HepG2 (cell line): ENCODE measurements around the gene DCAF6. TPM values are rescaled to one million over a fixed set of nuclear protein-coding genes. Genes with fewer than 3 reads are reported as not detected.
A peak's percentile ranks its signal among the peaks of the same experiment; 100 is the strongest.

Experiments
- ELF4 ChIP-seq: sonication (generic); formaldehyde crosslinking; IDR thresholded peaks from 2 replicates; pipeline ENCODE4 v1.5.0; 2020; ENCODE audit warnings: missing genetic modification reagents, mild to moderate bottlenecking, moderate library complexity, borderline replicate concordance
- NBN ChIP-seq: fragments of 450-650 bp; conservative IDR thresholded peaks from 2 replicates; pipeline ENCODE4 v1.6.1; 2017
- NCOA1 ChIP-seq: sonication (generic); formaldehyde crosslinking; IDR thresholded peaks from 2 replicates; pipeline ENCODE4 v1.9.0; 2021; ENCODE audit warnings: missing genetic modification reagents
- NCOA5 ChIP-seq: sonication (generic); formaldehyde crosslinking; IDR thresholded peaks from 2 replicates; pipeline ENCODE4 v1.4.0; 2020; ENCODE audit warnings: missing genetic modification reagents
- PLRG1 ChIP-seq: fragments of 450-650 bp; conservative IDR thresholded peaks from 2 replicates; pipeline ENCODE4 v1.6.1; 2016
- RARG ChIP-seq: sonication (generic); formaldehyde crosslinking; IDR thresholded peaks from 2 replicates; pipeline ENCODE4 v1.4.0; 2020; ENCODE audit warnings: low read depth, mild to moderate bottlenecking, missing genetic modification reagents
- SOX13 ChIP-seq, 3 experiments: fragments of 450-650 bp in 1 of 3; sonication (generic) in 1 of 3; formaldehyde crosslinking in 1 of 3; IDR thresholded peaks in 2 of 3; conservative IDR thresholded peaks in 1 of 3; 2 replicates each; pipeline versions ENCODE4 v1.5.0 to v1.6.1; 2016 to 2020; ENCODE audit warnings: antibody characterized with exemption in 1 of 3, mild to moderate bottlenecking in 1 of 3, missing compliant biosample characterization in 1 of 3, missing genetic modification reagents in 1 of 3, moderate library complexity in 1 of 3
- TEF ChIP-seq: sonication (generic); formaldehyde crosslinking; IDR thresholded peaks from 2 replicates; pipeline ENCODE4 v1.5.0; 2020; ENCODE audit warnings: missing genetic modification reagents
- THAP7 ChIP-seq: sonication (generic); formaldehyde crosslinking; IDR thresholded peaks from 2 replicates; pipeline ENCODE4 v1.8.1; 2023; ENCODE audit warnings: mild to moderate bottlenecking, missing genetic modification reagents
- ZMYM3 ChIP-seq: sonication (generic); formaldehyde crosslinking; IDR thresholded peaks from 2 replicates; pipeline ENCODE4 v1.5.1; 2020; ENCODE audit warnings: mild to moderate bottlenecking, missing genetic modification reagents
- ZNF34 ChIP-seq: sonication (generic); formaldehyde crosslinking; IDR thresholded peaks from 2 replicates; pipeline ENCODE4 v1.4.0; 2020; ENCODE audit warnings: mild to moderate bottlenecking, missing genetic modification reagents, borderline replicate concordance
- ZNF354B ChIP-seq: sonication (generic); formaldehyde crosslinking; IDR thresholded peaks from 2 replicates; pipeline ENCODE4 v1.8.0; 2022; ENCODE audit warnings: mild to moderate bottlenecking, missing genetic modification reagents
- ZNF552 ChIP-seq: sonication (generic); formaldehyde crosslinking; IDR thresholded peaks from 2 replicates; pipeline ENCODE4 v1.9.0; 2022; ENCODE audit warnings: missing genetic modification reagents, mild to moderate bottlenecking, borderline replicate concordance
- ZNF724P ChIP-seq: sonication (generic); formaldehyde crosslinking; IDR thresholded peaks from 2 replicates; pipeline ENCODE4 v1.8.0; 2022; ENCODE audit warnings: missing genetic modification reagents, borderline replicate concordance
- ZNF746 ChIP-seq: sonication (generic); formaldehyde crosslinking; IDR thresholded peaks from 2 replicates; pipeline ENCODE4 v1.8.0; 2022; ENCODE audit warnings: mild to moderate bottlenecking, missing genetic modification reagents
- ZNF749 ChIP-seq: sonication (generic); formaldehyde crosslinking; IDR thresholded peaks from 2 replicates; pipeline ENCODE4 v1.8.0; 2022; ENCODE audit warnings: mild to moderate bottlenecking, missing genetic modification reagents, moderate library complexity, borderline replicate concordance
- ZXDC ChIP-seq: sonication (generic); formaldehyde crosslinking; IDR thresholded peaks from 2 replicates; pipeline ENCODE4 v1.5.0; 2020; ENCODE audit warnings: mild to moderate bottlenecking, missing genetic modification reagents
- polyA plus RNA-seq, 8 experiments: library from polyadenylated mRNA; depleted of rRNA in 3 of 8; stranded (reverse) in 7 of 8; unstranded in 1 of 8; fragments of >200 nt; fragmentation: Illumina TruSeq in 4 of 8; extraction: Trizol in 4 of 8; gene quantifications; 2 replicates each; pipeline versions ENCODE4 v1.2.1 to v1.2.3, GENCODE V29; 2011 to 2016; ENCODE audit warnings: low read depth in 4 of 8, missing spikeins in 1 of 8, mixed read lengths in 1 of 8; ENCODE audit not compliant: insufficient read depth in 1 of 8
- total RNA-seq, 5 experiments: library from RNA; depleted of rRNA; stranded (reverse); fragments of >200 nt; fragmentation: Illumina TruSeq; extraction: Trizol; gene quantifications; 2 replicates each; pipeline ENCODE4 v1.2.3, GENCODE V29; 2016; ENCODE audit warnings: low read depth in 1 of 5
- TF ChIP-seq, protein P1 (sequence below): sonication (generic); formaldehyde crosslinking; IDR thresholded peaks from 2 replicates; pipeline ENCODE4 v1.4.0; 2020; ENCODE audit warnings: missing genetic modification reagents
- TF ChIP-seq, protein P2 (sequence below): IDR thresholded peaks from 2 replicates; pipeline ENCODE4 v1.6.1; 2016
- TF ChIP-seq, protein P3 (sequence below): sonication (generic); formaldehyde crosslinking; IDR thresholded peaks from 2 replicates; pipeline ENCODE4 v1.5.0; 2020; ENCODE audit warnings: mild to moderate bottlenecking, missing genetic modification reagents

DCAF6 gene
- total and polyA plus RNA-seq, 2 of the 13 experiments (the other 11 are each of a cell fraction or from before 2014, with no cell fraction given) = 24.7 to 33.7 TPM

GRCh38 chr1:168106274-168106673 lies 169.8 kb downstream of the DCAF6 start (continued):
- TF ChIP-seq ZXDC (CRISPR knock-in tag) (no peak), NCOA1 (CRISPR knock-in tag) (peak; percentile 41; the same call in 1 of the 2 replicates), ELF4 (CRISPR knock-in tag) (no peak), NCOA5 (CRISPR knock-in tag) (no peak), ZNF354B (CRISPR knock-in tag) (no peak), ZNF552 (CRISPR knock-in tag) (no peak), ZNF749 (CRISPR knock-in tag) (no peak), PLRG1 (no peak), ZNF724P (CRISPR knock-in tag) (no peak), SOX13 (IDR thresholded peaks at IDR 0.05) (no peak), SOX13 (CRISPR knock-in tag; conservative IDR thresholded peaks at IDR 0.05 in 1 of 2, IDR thresholded peaks at IDR 0.05 in 1 of 2) (no peak), ZNF34 (no peak), ZMYM3 (CRISPR knock-in tag) (0 out of 2 replicates have a peak, but pooled peaks have one; percentile 3), NBN (no peak), RARG (no peak), ZNF746 (no peak), THAP7 (CRISPR knock-in tag) (no peak), TEF (no peak)
- TF ChIP-seq, protein P1, sequence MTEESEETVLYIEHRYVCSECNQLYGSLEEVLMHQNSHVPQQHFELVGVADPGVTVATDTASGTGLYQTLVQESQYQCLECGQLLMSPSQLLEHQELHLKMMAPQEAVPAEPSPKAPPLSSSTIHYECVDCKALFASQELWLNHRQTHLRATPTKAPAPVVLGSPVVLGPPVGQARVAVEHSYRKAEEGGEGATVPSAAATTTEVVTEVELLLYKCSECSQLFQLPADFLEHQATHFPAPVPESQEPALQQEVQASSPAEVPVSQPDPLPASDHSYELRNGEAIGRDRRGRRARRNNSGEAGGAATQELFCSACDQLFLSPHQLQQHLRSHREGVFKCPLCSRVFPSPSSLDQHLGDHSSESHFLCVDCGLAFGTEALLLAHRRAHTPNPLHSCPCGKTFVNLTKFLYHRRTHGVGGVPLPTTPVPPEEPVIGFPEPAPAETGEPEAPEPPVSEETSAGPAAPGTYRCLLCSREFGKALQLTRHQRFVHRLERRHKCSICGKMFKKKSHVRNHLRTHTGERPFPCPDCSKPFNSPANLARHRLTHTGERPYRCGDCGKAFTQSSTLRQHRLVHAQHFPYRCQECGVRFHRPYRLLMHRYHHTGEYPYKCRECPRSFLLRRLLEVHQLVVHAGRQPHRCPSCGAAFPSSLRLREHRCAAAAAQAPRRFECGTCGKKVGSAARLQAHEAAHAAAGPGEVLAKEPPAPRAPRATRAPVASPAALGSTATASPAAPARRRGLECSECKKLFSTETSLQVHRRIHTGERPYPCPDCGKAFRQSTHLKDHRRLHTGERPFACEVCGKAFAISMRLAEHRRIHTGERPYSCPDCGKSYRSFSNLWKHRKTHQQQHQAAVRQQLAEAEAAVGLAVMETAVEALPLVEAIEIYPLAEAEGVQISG = no peak
- TF ChIP-seq, protein P2, sequence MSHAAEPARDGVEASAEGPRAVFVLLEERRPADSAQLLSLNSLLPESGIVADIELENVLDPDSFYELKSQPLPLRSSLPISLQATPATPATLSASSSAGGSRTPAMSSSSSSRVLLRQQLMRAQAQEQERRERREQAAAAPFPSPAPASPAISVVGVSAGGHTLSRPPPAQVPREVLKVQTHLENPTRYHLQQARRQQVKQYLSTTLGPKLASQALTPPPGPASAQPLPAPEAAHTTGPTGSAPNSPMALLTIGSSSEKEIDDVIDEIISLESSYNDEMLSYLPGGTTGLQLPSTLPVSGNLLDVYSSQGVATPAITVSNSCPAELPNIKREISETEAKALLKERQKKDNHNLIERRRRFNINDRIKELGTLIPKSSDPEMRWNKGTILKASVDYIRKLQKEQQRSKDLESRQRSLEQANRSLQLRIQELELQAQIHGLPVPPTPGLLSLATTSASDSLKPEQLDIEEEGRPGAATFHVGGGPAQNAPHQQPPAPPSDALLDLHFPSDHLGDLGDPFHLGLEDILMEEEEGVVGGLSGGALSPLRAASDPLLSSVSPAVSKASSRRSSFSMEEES (CRISPR knock-in tag) = no peak
- TF ChIP-seq, protein P3, sequence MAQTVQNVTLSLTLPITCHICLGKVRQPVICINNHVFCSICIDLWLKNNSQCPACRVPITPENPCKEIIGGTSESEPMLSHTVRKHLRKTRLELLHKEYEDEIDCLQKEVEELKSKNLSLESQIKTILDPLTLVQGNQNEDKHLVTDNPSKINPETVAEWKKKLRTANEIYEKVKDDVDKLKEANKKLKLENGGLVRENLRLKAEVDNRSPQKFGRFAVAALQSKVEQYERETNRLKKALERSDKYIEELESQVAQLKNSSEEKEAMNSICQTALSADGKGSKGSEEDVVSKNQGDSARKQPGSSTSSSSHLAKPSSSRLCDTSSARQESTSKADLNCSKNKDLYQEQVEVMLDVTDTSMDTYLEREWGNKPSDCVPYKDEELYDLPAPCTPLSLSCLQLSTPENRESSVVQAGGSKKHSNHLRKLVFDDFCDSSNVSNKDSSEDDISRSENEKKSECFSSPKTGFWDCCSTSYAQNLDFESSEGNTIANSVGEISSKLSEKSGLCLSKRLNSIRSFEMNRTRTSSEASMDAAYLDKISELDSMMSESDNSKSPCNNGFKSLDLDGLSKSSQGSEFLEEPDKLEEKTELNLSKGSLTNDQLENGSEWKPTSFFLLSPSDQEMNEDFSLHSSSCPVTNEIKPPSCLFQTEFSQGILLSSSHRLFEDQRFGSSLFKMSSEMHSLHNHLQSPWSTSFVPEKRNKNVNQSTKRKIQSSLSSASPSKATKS = no peak
